ENCODE measurements around the gene MED23.

- TF ChIP-seq CTCF (conservative IDR thresholded peaks at IDR 0.05): no peak
- no peak for TF ChIP-seq EZH2 (IDR thresholded peaks at IDR 0.05; ENCODE audit: low read depth)
These were observed 35.1 kb downstream of the MED23 start for GRCh38 chr6:131592935-131593334.

Measured in PC-9 (cell line).